ENCODE results near the gene KRT4. TPM values are rescaled to one million over a fixed set of nuclear protein-coding genes. Genes with fewer than 3 reads are reported as not detected.

Gene KRT4
- total and polyA plus RNA-seq, 2 donors (not counting 3 experiments of a cell fraction or from before 2014, with no cell fraction given), result not detected

DNA sequence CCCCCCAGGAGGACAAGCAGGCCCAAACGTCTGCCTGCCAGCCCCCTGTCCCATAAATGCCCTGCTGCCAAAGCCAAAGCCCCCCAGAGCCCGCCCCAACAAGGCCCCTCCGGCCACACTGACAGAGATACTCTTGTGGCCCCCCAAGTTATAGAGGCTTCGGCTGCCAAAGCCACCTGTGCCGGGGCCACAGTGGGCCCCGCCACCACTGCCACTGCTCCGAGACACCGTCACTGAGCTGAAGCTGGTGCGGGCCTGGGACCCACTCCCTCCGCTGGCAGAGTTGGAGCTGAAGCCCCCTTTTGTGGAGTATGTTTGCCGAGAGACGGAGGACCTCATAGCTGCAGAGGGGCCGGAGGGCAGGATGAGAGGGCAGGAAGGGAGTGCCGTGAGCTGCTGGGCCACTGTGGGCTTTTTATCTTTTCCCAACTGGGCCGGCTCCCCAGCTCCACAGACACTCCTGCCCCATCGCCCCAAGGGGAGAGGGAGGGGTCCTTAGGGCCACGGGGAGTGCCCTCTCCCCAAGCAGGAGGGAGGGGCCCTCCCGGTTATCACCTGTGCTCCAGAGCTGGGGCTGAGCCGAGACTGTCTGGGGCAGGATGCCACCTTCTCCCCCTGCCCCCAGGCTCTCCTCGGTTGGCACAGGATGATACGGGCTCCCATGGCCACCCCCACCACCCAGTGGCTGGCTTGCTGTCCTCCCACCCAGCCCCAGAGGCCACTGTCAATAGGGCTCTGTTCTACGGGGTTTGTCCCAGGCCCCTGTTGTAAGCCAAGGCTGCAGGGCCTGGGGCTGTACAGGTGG, 20.2 kb upstream of the KRT4 start, which contains the start of gene KRT79:
Gene KRT79 (minus strand): TSS at position 390 of the 805 bp plus-strand sequence. CDS start 51 bp downstream, at position 339.
- peaks cover 4% of the 10 kb centered on the region for H3K4me1 ChIP-seq (ENCODE audit: control insufficient read depth, extremely low read depth, insufficient read depth, low read length)
- CTCF ChIA-PET, result no interaction called here
- no peak within 1 kb of the TSS for H3K4me3 ChIP-seq (replicated peaks in 1 of 3; ENCODE audit: insufficient read depth in 1 of 3, low read depth in 1 of 3, low read length in 3 of 3)
- intact Hi-C loops (cut with micrococcal nuclease) (no loop called here), dilution Hi-C loops (cut with MboI; ENCODE audit: extremely low pct_ligation_motif_present, low sequenced_read_pairs) (no loop called here)
- no peak within 1 kb of the TSS for H3K27ac ChIP-seq (ENCODE audit: insufficient read depth, low read depth, low read length)
- no peak within 1 kb of the TSS for H3K4me2 ChIP-seq (ENCODE audit: insufficient read depth, low read length)
- POLR2A ChIA-PET, result no interaction called here
- TF ChIP-seq POLR2A (IDR thresholded peaks at IDR 0.05; ENCODE audit: low read depth, low read length) (no peak), GATA2 (IDR thresholded peaks at IDR 0.05; ENCODE audit: insufficient read depth, insufficient read length, low read depth, low read length) (no peak), EZH2 (IDR thresholded peaks at IDR 0.05; ENCODE audit: borderline replicate concordance, low read depth, low read length, severe bottlenecking) (no peak), POLR2AphosphoS5 (IDR thresholded peaks at IDR 0.05; ENCODE audit: insufficient read depth, low read depth, low read length) (no peak)
- TF ChIP-seq, protein P1, sequence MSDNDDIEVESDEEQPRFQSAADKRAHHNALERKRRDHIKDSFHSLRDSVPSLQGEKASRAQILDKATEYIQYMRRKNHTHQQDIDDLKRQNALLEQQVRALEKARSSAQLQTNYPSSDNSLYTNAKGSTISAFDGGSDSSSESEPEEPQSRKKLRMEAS (IDR thresholded peaks at IDR 0.05; ENCODE audit: insufficient read depth, insufficient read length), result no peak
- no peaks in the 10 kb centered on the region for H3K9me1 ChIP-seq (replicated peaks; ENCODE audit: control insufficient read depth, extremely low read depth, insufficient read depth, low read length)
- DNase-seq (ENCODE audit: low read depth, low spot score), result no peak
- no peaks in the 10 kb centered on the region for H3K9me3 ChIP-seq (replicated peaks; ENCODE audit: control insufficient read depth, insufficient read depth, low read length)
- no TSS peak for BruUV-seq (replicated peaks)
- no peaks in the 10 kb centered on the region for H4K20me1 ChIP-seq (replicated peaks; ENCODE audit: control insufficient read depth, extremely low read depth, insufficient read depth, low read length)
- H3K27me3 ChIP-seq (ENCODE audit: control insufficient read depth in 2 of 2, insufficient read depth in 2 of 2, low read length in 2 of 2), result peaks cover 2 to 3% of the 10 kb centered on the region in 2 experiments
- no peak within 1 kb of the TSS for H3K9ac ChIP-seq (replicated peaks; ENCODE audit: extremely low read depth, insufficient read depth, low read length)
- H2AFZ ChIP-seq (ENCODE audit: low read depth, low read length), result no peak within 1 kb of the TSS
- H3K36me3 ChIP-seq (ENCODE audit: control insufficient read depth in 2 of 2, extremely low read depth in 1 of 2, insufficient read depth in 2 of 2, low read length in 2 of 2), result no peaks in the 10 kb centered on the region
- no peaks in the 10 kb centered on the region for H3K79me2 ChIP-seq (ENCODE audit: control insufficient read depth, insufficient read depth, low read length)
- FAIRE-seq, result no peak
